ENCODE results near the gene NAT14. TPM values are rescaled to one million over a fixed set of nuclear protein-coding genes. Genes with fewer than 3 reads are reported as not detected.

Gene NAT14
- total and polyA plus RNA-seq, 2 of the 8 experiments (the other 6 are each of a cell fraction or from before 2014, with no cell fraction given), result 47.1 to 71.2 TPM

GRCh38 chr19:55488986-55489710 lies 4.2 kb downstream of the NAT14 start (continued):
- TF ChIP-seq SP1 (IDR thresholded peaks at IDR 0.05; ENCODE audit: low read depth, low read length), result no peak
- TF ChIP-seq FOSL1 (IDR thresholded peaks at IDR 0.05; ENCODE audit: insufficient read depth, low read depth, low read length), result no peak
- TF ChIP-seq SUZ12 (IDR thresholded peaks at IDR 0.05; ENCODE audit: low read length), result no peak
